Neural crest cell (in vitro differentiated cells): ENCODE measurements around the gene NUP210L. TPM values are rescaled to one million over a fixed set of nuclear protein-coding genes. Genes with fewer than 3 reads are reported as not detected.

Experiments
- DNase-seq: peaks from one replicate; pipeline ENCODE4 v3.0.0; 2021; ENCODE audit warnings: low read depth, mixed read lengths, low spot score
- H3K27ac Mint-ChIP-seq: one replicate; pipeline ENCODE4 v1.8.0; 2021; ENCODE audit warnings: mild to moderate bottlenecking, mixed read lengths; ENCODE audit not compliant: unreplicated experiment
- H3K27me3 Mint-ChIP-seq: 2 replicates; pipeline ENCODE4 v1.8.0; 2021; ENCODE audit warnings: low read depth, mild to moderate bottlenecking, mixed read lengths
- H3K36me3 Mint-ChIP-seq: 2 replicates; pipeline ENCODE4 v1.8.0; 2021; ENCODE audit warnings: low read depth, mild to moderate bottlenecking, mixed read lengths
- H3K4me1 Mint-ChIP-seq: 2 replicates; pipeline ENCODE4 v1.8.0; 2021; ENCODE audit warnings: mixed read lengths
- H3K4me3 Mint-ChIP-seq: one replicate; pipeline ENCODE4 v1.8.0; 2021; ENCODE audit warnings: mild to moderate bottlenecking, mixed read lengths
- H3K9me3 Mint-ChIP-seq: 2 replicates; pipeline ENCODE4 v1.8.0; 2021; ENCODE audit warnings: mixed read lengths
- total RNA-seq: library from RNA; stranded (reverse); gene quantifications from 2 replicates; pipeline ENCODE4 v1.2.1, GENCODE V29; 2021
- TF ChIP-seq, protein P1 (sequence below): fragments of 200-600 bp; sonication (generic); conservative IDR thresholded peaks from 2 replicates; pipeline ENCODE4 v1.5.0; 2021; ENCODE audit warnings: antibody characterized with exemption, mild to moderate bottlenecking

The NUP210L gene
- total RNA-seq, 1 donor from 2014 or later: 0.05 TPM

DNA sequence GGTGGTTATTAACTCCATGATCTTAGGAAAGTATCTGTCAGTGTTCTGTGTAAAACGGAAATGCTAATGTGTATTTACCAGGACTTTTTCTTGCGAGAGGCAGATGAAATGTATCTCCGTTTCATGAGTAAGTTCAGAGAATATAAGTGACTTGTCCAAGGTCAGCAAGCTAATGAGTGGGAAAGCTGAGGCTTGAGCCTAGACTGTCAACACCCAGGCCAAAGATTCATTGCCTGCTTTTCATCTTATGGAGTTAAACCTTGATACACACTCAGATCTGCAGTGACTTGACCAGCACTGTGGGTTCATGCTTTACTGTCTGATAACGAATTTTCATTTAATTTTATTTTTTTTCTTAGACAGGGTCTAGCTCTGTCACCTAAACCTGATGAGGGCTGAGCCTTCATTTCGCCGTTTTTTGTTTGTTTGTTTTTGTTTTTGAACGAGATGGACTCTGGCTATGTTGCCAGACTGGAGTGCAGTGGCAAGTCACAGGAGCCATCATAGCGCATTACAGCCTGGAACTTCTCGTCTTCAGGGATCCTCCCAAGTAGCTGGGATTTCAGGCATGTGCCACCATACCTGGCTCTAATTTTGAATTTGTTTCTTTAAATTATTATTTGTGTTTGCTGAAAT is 176.5 kb downstream of the NUP210L start:
- TF ChIP-seq, protein P1, sequence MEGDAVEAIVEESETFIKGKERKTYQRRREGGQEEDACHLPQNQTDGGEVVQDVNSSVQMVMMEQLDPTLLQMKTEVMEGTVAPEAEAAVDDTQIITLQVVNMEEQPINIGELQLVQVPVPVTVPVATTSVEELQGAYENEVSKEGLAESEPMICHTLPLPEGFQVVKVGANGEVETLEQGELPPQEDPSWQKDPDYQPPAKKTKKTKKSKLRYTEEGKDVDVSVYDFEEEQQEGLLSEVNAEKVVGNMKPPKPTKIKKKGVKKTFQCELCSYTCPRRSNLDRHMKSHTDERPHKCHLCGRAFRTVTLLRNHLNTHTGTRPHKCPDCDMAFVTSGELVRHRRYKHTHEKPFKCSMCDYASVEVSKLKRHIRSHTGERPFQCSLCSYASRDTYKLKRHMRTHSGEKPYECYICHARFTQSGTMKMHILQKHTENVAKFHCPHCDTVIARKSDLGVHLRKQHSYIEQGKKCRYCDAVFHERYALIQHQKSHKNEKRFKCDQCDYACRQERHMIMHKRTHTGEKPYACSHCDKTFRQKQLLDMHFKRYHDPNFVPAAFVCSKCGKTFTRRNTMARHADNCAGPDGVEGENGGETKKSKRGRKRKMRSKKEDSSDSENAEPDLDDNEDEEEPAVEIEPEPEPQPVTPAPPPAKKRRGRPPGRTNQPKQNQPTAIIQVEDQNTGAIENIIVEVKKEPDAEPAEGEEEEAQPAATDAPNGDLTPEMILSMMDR: no peak
- Mint-ChIP-seq H3K27ac (peak overlapping the region; percentile 96), H3K36me3 (peaks cover 16% of the 10 kb centered on the region), H3K27me3 (no peaks in the 10 kb centered on the region), H3K4me3 (peak overlapping the region; percentile 100), H3K4me1 (peaks cover 36% of the 10 kb centered on the region), H3K9me3 (no peaks in the 10 kb centered on the region)
- no peak for DNase-seq

DNA sequence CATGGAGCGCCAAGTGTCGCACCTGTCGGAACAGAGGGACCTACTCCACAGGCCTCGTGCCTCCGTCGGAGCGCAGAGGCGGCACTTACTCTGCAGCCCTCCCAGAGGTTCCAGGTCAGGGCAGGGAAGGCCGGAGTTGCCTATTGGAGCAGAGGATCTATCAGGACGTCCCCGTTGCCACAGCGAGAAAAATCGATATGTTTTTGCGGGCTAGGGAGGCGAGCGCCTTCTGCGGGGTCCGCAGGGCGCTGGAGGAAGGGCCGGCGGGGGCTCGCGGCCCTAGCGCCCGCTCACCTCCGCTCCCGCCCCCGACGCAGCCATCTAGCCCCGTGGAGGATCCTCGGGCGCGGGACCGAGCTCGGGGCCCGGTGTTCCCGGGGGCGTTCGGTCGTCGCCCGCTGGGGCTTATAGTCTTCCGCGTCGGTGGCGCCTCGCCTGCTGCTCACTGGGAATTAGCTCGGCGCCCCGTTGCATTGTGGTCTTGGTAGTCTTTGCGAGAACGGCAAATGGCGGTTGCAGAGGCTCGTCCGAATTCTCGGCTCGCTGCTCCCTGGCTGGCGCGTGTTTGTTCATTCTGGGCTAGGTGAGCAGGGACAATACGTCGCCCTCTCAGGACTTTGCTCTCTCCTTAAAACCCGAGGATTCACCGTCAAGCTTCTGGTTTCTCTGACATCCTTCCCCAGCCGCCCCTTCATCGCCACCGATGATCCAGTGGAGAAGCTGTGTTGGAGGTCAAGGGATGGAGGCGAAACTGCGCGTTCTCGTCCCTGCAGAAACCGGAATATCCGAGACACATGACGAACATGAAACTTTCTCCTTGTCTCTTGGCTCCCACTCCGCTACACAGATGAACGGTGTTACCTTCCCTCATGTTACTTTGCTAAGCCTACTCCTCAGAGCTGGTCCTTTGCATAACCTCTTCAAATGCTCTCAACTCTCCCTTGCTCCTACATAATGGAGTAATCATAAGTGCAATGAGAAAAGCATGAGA is 177.3 kb downstream of the NUP210L start, which contains the start of gene JTB:
TSS of gene JTB (minus strand) at position 425 of the 991 bp plus-strand sequence. CDS start at position 3, 422 bp downstream.
- H3K36me3 Mint-ChIP-seq: peaks cover 12% of the 10 kb centered on the region
- peak within 1 kb of the TSS; percentile 100 for H3K4me3 Mint-ChIP-seq
- H3K9me3 Mint-ChIP-seq: no peaks in the 10 kb centered on the region
- TF ChIP-seq, protein P1: peak; percentile 23
- DNase-seq: peak; percentile 75
- no peaks in the 10 kb centered on the region for H3K27me3 Mint-ChIP-seq
- peaks cover 36% of the 10 kb centered on the region for H3K4me1 Mint-ChIP-seq
- H3K27ac Mint-ChIP-seq: peak within 1 kb of the TSS; percentile 96

DNA sequence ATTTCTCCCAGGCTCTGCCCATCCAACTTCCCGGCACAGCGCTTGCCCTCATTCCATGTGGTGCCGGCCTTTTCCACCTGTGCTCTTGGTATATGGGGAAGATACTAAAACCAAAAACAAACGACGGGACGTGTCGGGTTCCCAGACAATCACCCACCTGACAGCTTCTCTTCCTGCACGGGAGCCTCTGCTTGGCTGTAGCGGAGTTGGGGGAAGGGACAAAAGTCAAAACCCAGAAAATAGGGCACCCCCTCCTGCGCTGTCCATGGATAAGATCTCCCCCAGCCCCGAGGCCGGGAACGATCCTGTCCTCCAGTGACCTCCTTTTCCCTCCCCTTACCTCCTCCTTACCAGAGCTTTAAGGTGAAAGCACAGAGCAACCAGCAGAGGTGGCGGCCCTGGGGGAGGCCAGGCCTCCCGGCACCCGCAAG is 178.0 kb downstream of the NUP210L start:
- Mint-ChIP-seq H3K27ac (peak overlapping the region; percentile 92), H3K27me3 (no peaks in the 10 kb centered on the region), H3K9me3 (no peaks in the 10 kb centered on the region), H3K4me1 (peaks cover 36% of the 10 kb centered on the region), H3K36me3 (peaks cover 10% of the 10 kb centered on the region), H3K4me3 (peak overlapping the region; percentile 100)
- TF ChIP-seq, protein P1: no peak
- DNase-seq: no peak

DNA sequence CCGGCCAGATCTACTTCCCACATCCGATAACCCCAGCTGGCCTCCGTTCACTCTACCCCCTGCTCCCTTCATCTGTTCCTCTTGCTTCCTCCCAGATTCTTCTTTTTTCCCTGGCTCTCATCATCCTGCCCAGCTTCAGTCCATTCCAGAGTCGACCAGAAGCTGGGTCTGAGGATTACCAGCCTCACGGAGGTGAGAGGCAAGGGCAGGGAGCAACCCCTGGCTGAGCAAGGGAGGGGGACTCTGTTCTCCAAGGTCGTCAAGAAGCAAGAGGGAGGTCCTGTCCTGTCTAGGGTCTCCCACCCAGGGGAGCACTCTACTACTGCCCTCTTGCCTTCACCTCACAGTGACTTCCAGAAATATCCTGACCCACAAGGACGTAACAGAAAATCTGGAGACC is 181.3 kb downstream of the NUP210L start:
- TF ChIP-seq, protein P1: no peak
- DNase-seq: no peak
- Mint-ChIP-seq H3K27me3 (no peaks in the 10 kb centered on the region), H3K27ac (no peak overlapping the region), H3K9me3 (no peaks in the 10 kb centered on the region), H3K36me3 (peaks cover 8% of the 10 kb centered on the region), H3K4me1 (peaks cover 35% of the 10 kb centered on the region), H3K4me3 (peak overlapping the region; percentile 85)

DNA sequence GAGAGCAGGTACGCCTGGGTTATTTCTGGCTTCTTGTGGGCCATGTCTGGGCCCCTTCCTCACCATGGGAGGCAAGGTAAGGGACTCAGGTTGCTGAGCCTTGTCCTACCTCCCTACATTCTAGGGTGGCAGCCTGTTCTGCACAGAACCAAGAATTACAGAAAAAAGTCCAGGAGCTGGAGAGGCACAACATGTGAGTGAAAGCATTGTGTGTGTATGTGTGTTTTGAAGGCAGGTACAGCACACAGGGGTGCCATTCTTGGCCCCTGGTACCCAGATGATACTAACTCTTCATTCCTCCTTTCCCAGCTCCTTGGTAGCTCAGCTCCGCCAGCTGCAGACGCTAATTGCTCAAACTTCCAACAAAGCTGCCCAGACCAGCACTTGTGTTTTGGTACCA is 181.8 kb downstream of the NUP210L start:
- no peak overlapping the region for H3K27ac Mint-ChIP-seq
- H3K4me1 Mint-ChIP-seq: peaks cover 32% of the 10 kb centered on the region
- H3K27me3 Mint-ChIP-seq: no peaks in the 10 kb centered on the region
- no peak for DNase-seq
- peaks cover 8% of the 10 kb centered on the region for H3K36me3 Mint-ChIP-seq
- H3K4me3 Mint-ChIP-seq: peak overlapping the region; percentile 75
- H3K9me3 Mint-ChIP-seq: no peaks in the 10 kb centered on the region
- TF ChIP-seq, protein P1: no peak
